Stimulated activated naive CD4-positive, alpha-beta T cell (primary cell): ENCODE measurements around the gene SLC38A1.
"Not testable (repeated sequence)": the region's sequence is repeated elsewhere in the genome, so short reads cannot be mapped to it uniquely, and the experiment has no call there.

ENCODE experiments used
- DNase-seq, 6 experiments: peaks; one replicate each; lab custom pipeline; 2025; lab: John Stamatoyannopoulos, UW

The SLC38A1 gene

GRCh38 chr12:46268583-46269428 is at the start of gene SLC38A1:
Gene SLC38A1 (minus strand): TSS chr12:46269043. CDS start chr12:46239800, 29,243 bp downstream.
- DNase-seq: peak; percentile 79 to 89 (median 86)

- no peak for DNase-seq
These were observed 49.2 kb upstream of the SLC38A1 start for GRCh38 chr12:46318037-46318436.

GRCh38 chr12:46304070-46304469 is 35.2 kb upstream of the SLC38A1 start:
- no peak for DNase-seq

GRCh38 chr12:46303039-46303666 is 34.3 kb upstream of the SLC38A1 start:
- peak; percentile 4 to 73 (median 30) for DNase-seq

- no peak for DNase-seq
These were observed 32.1 kb upstream of the SLC38A1 start for GRCh38 chr12:46300910-46301309.

- DNase-seq: no peak
These were observed 31.0 kb upstream of the SLC38A1 start for GRCh38 chr12:46299851-46300250.

- no peak for DNase-seq
These were observed 29.4 kb upstream of the SLC38A1 start for GRCh38 chr12:46298261-46298660.

GRCh38 chr12:46296822-46297221 is 28.0 kb upstream of the SLC38A1 start:
- no peak for DNase-seq

GRCh38 chr12:46292754-46293402 is 24.0 kb upstream of the SLC38A1 start:
- no peak for DNase-seq

- not testable (repeated sequence) for DNase-seq
These were observed 23.1 kb upstream of the SLC38A1 start for GRCh38 chr12:46291953-46292352.

- DNase-seq: not testable (repeated sequence)
These were observed 16.3 kb upstream of the SLC38A1 start for GRCh38 chr12:46285177-46285576.

GRCh38 chr12:46282829-46283228 is 14.0 kb upstream of the SLC38A1 start:
- no peak for DNase-seq

- no peak for DNase-seq
These were observed 7.9 kb upstream of the SLC38A1 start for GRCh38 chr12:46276756-46277155.

- DNase-seq: no peak
These were observed 3.0 kb upstream of the SLC38A1 start for GRCh38 chr12:46271863-46272262.

GRCh38 chr12:46269429-46270241 is 792 bp upstream of the SLC38A1 start:
- peak; percentile 58 to 66 (median 64) for DNase-seq

- peak; percentile 21 to 76 (median 51) for DNase-seq
These were observed 839 bp downstream of the SLC38A1 start for GRCh38 chr12:46267825-46268582.

GRCh38 chr12:46267575-46267824 is 1.3 kb downstream of the SLC38A1 start:
- DNase-seq: peak in 2 of 6 experiments; percentile 40 to 59

GRCh38 chr12:46266869-46267574 is 1.8 kb downstream of the SLC38A1 start:
- DNase-seq: peak; percentile 63 to 85 (median 76)

- DNase-seq: peak in 4 of 6 experiments; percentile 25 to 66 (median 34)
These were observed 2.5 kb downstream of the SLC38A1 start for GRCh38 chr12:46266382-46266791.

- DNase-seq: no peak
These were observed 3.1 kb downstream of the SLC38A1 start for GRCh38 chr12:46265734-46266133.

- no peak for DNase-seq
These were observed 3.7 kb downstream of the SLC38A1 start for GRCh38 chr12:46265102-46265501.
